Neural crest cell (in vitro differentiated cells): ENCODE measurements around the gene TUT1. TPM values are rescaled to one million over a fixed set of nuclear protein-coding genes. Genes with fewer than 3 reads are reported as not detected.
"Not testable (repeated sequence)": the region's sequence is repeated elsewhere in the genome, so short reads cannot be mapped to it uniquely, and the experiment has no call there.

Source experiments
- DNase-seq: peaks from one replicate; pipeline ENCODE4 v3.0.0; 2021; ENCODE audit warnings: low read depth, mixed read lengths, low spot score
- H3K27ac Mint-ChIP-seq: one replicate; pipeline ENCODE4 v1.8.0; 2021; ENCODE audit warnings: mild to moderate bottlenecking, mixed read lengths; ENCODE audit not compliant: unreplicated experiment
- H3K27me3 Mint-ChIP-seq: 2 replicates; pipeline ENCODE4 v1.8.0; 2021; ENCODE audit warnings: low read depth, mild to moderate bottlenecking, mixed read lengths
- H3K36me3 Mint-ChIP-seq: 2 replicates; pipeline ENCODE4 v1.8.0; 2021; ENCODE audit warnings: low read depth, mild to moderate bottlenecking, mixed read lengths
- H3K4me1 Mint-ChIP-seq: 2 replicates; pipeline ENCODE4 v1.8.0; 2021; ENCODE audit warnings: mixed read lengths
- H3K4me3 Mint-ChIP-seq: one replicate; pipeline ENCODE4 v1.8.0; 2021; ENCODE audit warnings: mild to moderate bottlenecking, mixed read lengths
- H3K9me3 Mint-ChIP-seq: 2 replicates; pipeline ENCODE4 v1.8.0; 2021; ENCODE audit warnings: mixed read lengths
- CTCF ChIP-seq: fragments of 200-600 bp; sonication (generic); conservative IDR thresholded peaks from 2 replicates; pipeline ENCODE4 v1.5.0; 2021; ENCODE audit warnings: antibody characterized with exemption, mild to moderate bottlenecking
- total RNA-seq: library from RNA; stranded (reverse); gene quantifications from 2 replicates; pipeline ENCODE4 v1.2.1, GENCODE V29; 2021

Gene TUT1
- total RNA-seq, 1 donor from 2014 or later, result 20.7 TPM

GRCh38 chr11:62588966-62589637, 2.2 kb downstream of the TUT1 start:
- no peaks in the 10 kb centered on the region for H3K9me3 Mint-ChIP-seq
- peaks cover 5% of the 10 kb centered on the region for H3K36me3 Mint-ChIP-seq
- TF ChIP-seq CTCF, result peak; percentile 50
- H3K27ac Mint-ChIP-seq, result peak overlapping the region; percentile 57
- H3K4me3 Mint-ChIP-seq, result peak overlapping the region; percentile 72
- no peaks in the 10 kb centered on the region for H3K27me3 Mint-ChIP-seq
- DNase-seq, result no peak
- H3K4me1 Mint-ChIP-seq, result peaks cover 32% of the 10 kb centered on the region

DNA sequence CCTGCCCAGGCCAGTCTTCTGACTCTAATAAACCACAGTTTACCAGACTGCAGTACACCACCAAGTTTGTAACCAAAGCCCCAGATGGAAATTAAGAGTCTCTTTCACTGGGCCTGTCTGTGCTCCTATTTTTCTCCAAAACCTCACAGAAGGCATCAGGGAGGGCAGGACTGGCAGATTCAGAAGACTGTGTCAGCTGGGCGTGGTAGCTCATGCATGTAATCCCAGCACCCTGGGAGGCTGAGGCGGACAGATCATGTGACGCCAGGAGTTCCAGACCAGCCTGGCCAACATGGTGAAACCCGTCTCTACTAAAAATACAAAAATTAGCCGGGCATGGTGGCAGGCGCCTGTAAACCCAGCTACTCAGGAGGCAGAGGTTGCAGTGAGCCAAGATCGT, 6.0 kb downstream of the TUT1 start:
- not testable (repeated sequence) for H3K27me3 Mint-ChIP-seq, DNase-seq, H3K27ac Mint-ChIP-seq, H3K4me1 Mint-ChIP-seq, H3K9me3 Mint-ChIP-seq, H3K4me3 Mint-ChIP-seq, H3K36me3 Mint-ChIP-seq

DNA sequence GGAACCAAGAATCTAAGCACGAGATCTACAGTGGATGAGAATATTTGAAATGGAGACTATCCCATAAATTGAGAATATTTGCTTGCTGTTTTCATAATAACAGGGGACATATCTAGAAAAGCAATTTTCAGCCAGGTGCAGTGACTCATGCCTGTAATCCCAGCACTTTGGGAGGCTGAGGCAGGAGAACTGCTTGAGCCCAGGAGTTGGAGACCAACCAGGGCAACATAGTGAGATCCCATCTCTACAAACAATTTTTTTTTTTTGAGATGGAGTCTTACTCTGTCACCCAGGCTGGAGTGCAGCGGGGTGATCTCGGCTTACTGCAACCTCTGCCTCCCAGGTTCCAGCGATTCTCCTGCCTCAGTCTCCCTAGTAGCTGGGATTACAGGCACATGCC, 9.6 kb downstream of the TUT1 start:
- H3K4me3 Mint-ChIP-seq, H3K27me3 Mint-ChIP-seq, H3K27ac Mint-ChIP-seq, DNase-seq, H3K4me1 Mint-ChIP-seq, H3K9me3 Mint-ChIP-seq, H3K36me3 Mint-ChIP-seq: not testable (repeated sequence)

- H3K27ac Mint-ChIP-seq, result no peak overlapping the region
Measured at GRCh38 chr11:62580959-62581715, 10.2 kb downstream of the TUT1 start.

DNA sequence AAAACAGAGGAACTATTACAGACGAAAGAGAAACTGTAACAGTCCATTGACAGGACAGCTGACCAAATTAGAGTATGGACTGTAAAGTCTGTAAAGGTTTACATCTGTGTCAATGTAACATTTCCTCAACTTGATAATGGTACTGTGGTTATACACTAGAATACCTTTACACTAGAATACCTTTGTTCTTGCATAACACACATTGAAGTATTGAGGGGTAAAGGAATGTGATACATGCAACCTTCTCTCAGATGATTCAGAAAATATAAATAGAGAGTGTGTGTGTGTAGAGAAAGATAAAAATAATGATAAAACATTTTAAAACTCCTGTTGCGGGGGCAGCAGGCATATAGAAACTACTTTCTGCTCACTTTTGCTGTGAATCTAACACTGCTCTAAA, 12.1 kb downstream of the TUT1 start:
- Mint-ChIP-seq H3K9me3 (no peaks in the 10 kb centered on the region), H3K4me1 (peaks cover 11% of the 10 kb centered on the region), H3K27me3 (no peaks in the 10 kb centered on the region), H3K4me3 (no peak overlapping the region), H3K36me3 (peaks cover 6% of the 10 kb centered on the region), H3K27ac (no peak overlapping the region)
- no peak for TF ChIP-seq CTCF
- no peak for DNase-seq

More at GRCh38 chr11:62580959-62581715, 10.2 kb downstream of the TUT1 start:
- Mint-ChIP-seq H3K4me3 (no peak overlapping the region), H3K27me3 (no peaks in the 10 kb centered on the region), H3K36me3 (peaks cover 6% of the 10 kb centered on the region), H3K4me1 (no peaks in the 10 kb centered on the region), H3K9me3 (no peaks in the 10 kb centered on the region)
- no peak for TF ChIP-seq CTCF
- DNase-seq, result no peak

DNA sequence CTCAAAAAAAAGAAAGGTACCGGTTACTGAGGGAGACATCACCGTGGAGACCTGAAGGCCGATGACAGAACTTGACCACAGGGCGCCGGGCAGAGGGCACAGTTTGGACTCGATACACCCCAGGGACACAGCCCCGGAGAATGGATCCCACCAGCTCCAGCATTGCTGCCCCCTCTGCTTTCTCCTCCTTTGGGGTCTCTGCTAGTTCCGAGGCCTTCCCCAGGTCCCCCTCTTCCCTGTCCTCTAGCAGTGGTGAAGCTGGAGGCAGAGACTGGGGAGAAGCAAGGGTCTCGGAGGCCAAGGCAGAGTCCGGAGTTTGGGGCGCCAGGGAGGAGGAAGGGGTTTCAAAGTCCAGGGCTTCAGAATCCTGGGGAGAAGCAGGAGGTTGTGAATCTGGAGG, 12.8 kb downstream of the TUT1 start:
- peaks cover 18% of the 10 kb centered on the region for H3K4me1 Mint-ChIP-seq
- no peak overlapping the region for H3K4me3 Mint-ChIP-seq
- peaks cover 5% of the 10 kb centered on the region for H3K36me3 Mint-ChIP-seq
- H3K27ac Mint-ChIP-seq, result peak overlapping the region; percentile 57
- DNase-seq, result no peak
- TF ChIP-seq CTCF, result no peak
- no peaks in the 10 kb centered on the region for H3K27me3 Mint-ChIP-seq
- H3K9me3 Mint-ChIP-seq, result no peaks in the 10 kb centered on the region
